ENCODE data around the gene DEUP1. TPM values are rescaled to one million over a fixed set of nuclear protein-coding genes. Genes with fewer than 3 reads are reported as not detected.

Gene DEUP1
- total and polyA plus RNA-seq, 8 donors = not detected

DNA sequence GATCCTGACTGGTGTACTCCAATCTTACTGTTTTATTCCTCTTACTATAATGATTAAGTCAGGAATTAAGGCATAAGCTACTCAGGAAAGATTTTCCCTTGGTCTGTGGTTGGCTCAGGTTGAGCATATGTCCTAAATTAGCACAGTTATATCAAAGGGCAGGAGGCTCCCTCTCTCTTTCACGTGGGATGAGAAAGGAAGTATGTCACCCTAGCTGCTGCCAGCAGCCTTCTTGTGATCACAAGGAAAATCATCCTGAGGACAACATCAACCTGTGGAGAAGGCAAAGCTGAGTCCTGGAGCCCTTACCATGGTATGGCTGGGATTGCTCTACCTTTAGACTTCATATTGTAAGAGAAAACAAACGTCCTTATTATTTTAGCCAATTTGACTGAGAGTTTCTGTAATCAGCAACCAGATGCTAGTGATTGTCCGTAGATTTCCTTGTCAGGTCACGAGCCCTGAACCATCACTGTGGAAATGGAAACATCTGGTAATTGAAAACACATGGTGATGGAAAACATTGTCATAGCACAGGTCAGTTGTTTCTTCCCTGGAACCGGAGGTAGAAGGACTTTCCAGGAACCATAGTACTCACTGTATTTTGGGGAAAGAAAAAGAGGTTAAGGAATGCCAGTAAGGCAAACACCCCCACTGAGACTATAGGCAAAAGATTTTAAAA is 40.6 kb upstream of the DEUP1 start:
- no peaks in the 10 kb centered on the region for H3K27me3 ChIP-seq
- no peak for DNase-seq
- WGBS, 5 donors = 53 to 72% (median 67%) methylated on average over 5 of the region's 5 CpGs
- intact Hi-C loops (cut with DNase I; ENCODE audit: low total_unique reads) = no loop called here
- no peak overlapping the region for H3K27ac ChIP-seq
- no peaks in the 10 kb centered on the region for H3K9me3 ChIP-seq
- H3K4me1 ChIP-seq = no peaks in the 10 kb centered on the region
- no peak overlapping the region for H3K4me3 ChIP-seq
- no peaks in the 10 kb centered on the region for H3K36me3 ChIP-seq
- TF ChIP-seq CTCF (IDR thresholded peaks at IDR 0.05) = no peak
- no peak for TF ChIP-seq EP300 (IDR thresholded peaks at IDR 0.05)
- no peak for TF ChIP-seq POLR2A (IDR thresholded peaks at IDR 0.05)
- TF ChIP-seq POLR2AphosphoS5 (IDR thresholded peaks at IDR 0.05) = no peak

GRCh38 chr11:93291110-93291509 is 39.4 kb upstream of the DEUP1 start:
- WGBS, 5 donors = 79 to 92% (median 83%) methylated on average over 1 of the region's 1 CpG
- Histone ChIP-seq H3K4me1 (no peaks in the 10 kb centered on the region), H3K9me3 (no peaks in the 10 kb centered on the region), H3K36me3 (no peaks in the 10 kb centered on the region), H3K4me3 (no peak overlapping the region), H3K27me3 (no peaks in the 10 kb centered on the region), H3K27ac (no peak overlapping the region)
- no peak for DNase-seq
- intact Hi-C loops (cut with DNase I; ENCODE audit: low total_unique reads) = no loop called here
- no peak for TF ChIP-seq EP300 (IDR thresholded peaks at IDR 0.05)
- TF ChIP-seq CTCF (IDR thresholded peaks at IDR 0.05) = no peak
- TF ChIP-seq POLR2A (IDR thresholded peaks at IDR 0.05) = no peak
- TF ChIP-seq POLR2AphosphoS5 (IDR thresholded peaks at IDR 0.05) = no peak

DNA sequence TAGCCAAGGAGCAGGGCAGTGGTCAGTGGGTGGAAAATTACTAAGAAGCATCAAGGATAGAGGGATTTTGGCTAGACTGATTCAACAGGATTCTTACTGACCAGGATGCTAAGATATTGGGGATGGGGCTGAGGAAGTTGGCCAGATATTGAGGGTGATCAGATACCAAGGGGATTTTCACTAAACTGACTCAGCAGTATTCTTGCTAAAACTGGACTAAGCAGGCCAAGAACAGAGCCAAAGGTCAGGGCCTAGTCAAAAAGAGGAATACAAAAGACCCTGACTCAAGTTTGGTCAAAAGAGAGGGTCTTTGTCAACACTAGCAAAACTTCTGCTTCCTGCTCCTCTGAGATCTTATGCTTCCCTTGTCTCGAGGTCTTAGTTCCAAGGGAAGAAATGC is 38.6 kb upstream of the DEUP1 start:
- H3K4me3 ChIP-seq = no peak overlapping the region
- no peak overlapping the region for H3K27ac ChIP-seq
- H3K9me3 ChIP-seq = no peaks in the 10 kb centered on the region
- H3K36me3 ChIP-seq = no peaks in the 10 kb centered on the region
- TF ChIP-seq POLR2A (IDR thresholded peaks at IDR 0.05) (no peak), EP300 (IDR thresholded peaks at IDR 0.05) (no peak), CTCF (IDR thresholded peaks at IDR 0.05) (no peak)
- intact Hi-C loops (cut with DNase I; ENCODE audit: low total_unique reads) = no loop called here
- WGBS, 5 donors = 65 to 89% (median 79%) methylated on average over 1 of the region's 1 CpG
- no peaks in the 10 kb centered on the region for H3K4me1 ChIP-seq
- no peak for DNase-seq
- H3K27me3 ChIP-seq = no peaks in the 10 kb centered on the region

GRCh38 chr11:93295921-93296575 is 34.5 kb upstream of the DEUP1 start:
- Histone ChIP-seq H3K4me3 (no peak overlapping the region), H3K4me1 (no peaks in the 10 kb centered on the region), H3K27ac (no peak overlapping the region), H3K9me3 (no peaks in the 10 kb centered on the region), H3K27me3 (no peaks in the 10 kb centered on the region), H3K36me3 (no peaks in the 10 kb centered on the region)
- intact Hi-C loops (cut with DNase I; ENCODE audit: low total_unique reads) = no loop called here
- TF ChIP-seq POLR2A (IDR thresholded peaks at IDR 0.05) (no peak), EP300 (IDR thresholded peaks at IDR 0.05) (no peak), CTCF (IDR thresholded peaks at IDR 0.05) (no peak), POLR2AphosphoS5 (IDR thresholded peaks at IDR 0.05) (no peak)
- DNase-seq = peak in 1 of 2 donors; percentile 16
- 70 to 89% (median 77%) methylated on average over 4 of the region's 4 CpGs for WGBS, 5 donors
